H9 (cell line): Measurements from ENCODE around the gene NRDE2. TPM values are rescaled to one million over a fixed set of nuclear protein-coding genes. Genes with fewer than 3 reads are reported as not detected.

Experiments used
- DNase-seq: peaks from one replicate; pipeline ENCODE4 v3.0.0-alpha.2; 2017
- H2AFZ ChIP-seq: one replicate; pipeline ENCODE4 v1.6.1; 2013; ENCODE audit warnings: mild to moderate bottlenecking, low read length, control low read depth, moderate library complexity
- H2AK5ac ChIP-seq: 2 replicates; pipeline ENCODE4 v1.6.1; 2013; ENCODE audit warnings: low read length, control low read depth, mixed read lengths; ENCODE audit not compliant: insufficient read length
- H2BK120ac ChIP-seq: one replicate; pipeline ENCODE4 v1.6.1; 2013; ENCODE audit warnings: low read depth, mild to moderate bottlenecking, low read length, control low read depth, inconsistent platforms; ENCODE audit not compliant: poor library complexity, severe bottlenecking
- H2BK12ac ChIP-seq: 2 replicates; pipeline ENCODE4 v1.6.1; 2013; ENCODE audit warnings: low read length, control low read depth, mixed read lengths, low read depth; ENCODE audit not compliant: insufficient read length
- H2BK15ac ChIP-seq: 2 replicates; pipeline ENCODE4 v1.6.1; 2013; ENCODE audit warnings: low read depth, low read length, control low read depth
- H2BK20ac ChIP-seq: one replicate; pipeline ENCODE4 v1.6.1; 2013; ENCODE audit warnings: low read depth, mild to moderate bottlenecking, low read length, control low read depth, inconsistent platforms; ENCODE audit not compliant: poor library complexity, severe bottlenecking
- H2BK5ac ChIP-seq: 2 replicates; pipeline ENCODE4 v1.6.1; 2013; ENCODE audit warnings: low read length, control low read depth, mixed read lengths; ENCODE audit not compliant: insufficient read length
- H3K14ac ChIP-seq: 2 replicates; pipeline ENCODE4 v1.6.1; 2013; ENCODE audit warnings: low read length, control low read depth; ENCODE audit not compliant: insufficient read depth
- H3K18ac ChIP-seq: 2 replicates; pipeline ENCODE4 v1.6.1; 2013; ENCODE audit warnings: low read depth, mild to moderate bottlenecking, mixed read lengths, low read length, control low read depth; ENCODE audit not compliant: insufficient read length
- H3K23ac ChIP-seq: 2 replicates; pipeline ENCODE4 v1.6.1; 2013; ENCODE audit warnings: low read length, control low read depth, mixed read lengths, low read depth; ENCODE audit not compliant: insufficient read length
- H3K23me2 ChIP-seq: 2 replicates; pipeline ENCODE4 v1.6.1; 2013; ENCODE audit warnings: low read depth, mild to moderate bottlenecking, mixed read lengths, low read length, control low read depth; ENCODE audit not compliant: insufficient read length, poor library complexity, severe bottlenecking
- H3K27ac ChIP-seq: 2 replicates; pipeline ENCODE4 v1.5.1; 2013; ENCODE audit warnings: low read length, control low read depth, mixed read lengths, low read depth; ENCODE audit not compliant: insufficient read length
- H3K27me3 ChIP-seq: 2 replicates; pipeline ENCODE4 v1.6.1; 2013; ENCODE audit warnings: low read length, control low read depth, inconsistent platforms; ENCODE audit not compliant: insufficient read depth
- H3K4ac ChIP-seq: 2 replicates; pipeline ENCODE4 v1.6.1; 2013; ENCODE audit warnings: low read depth, mild to moderate bottlenecking, control low read depth, inconsistent platforms, low read length, moderate library complexity
- H3K4me1 ChIP-seq: 2 replicates; pipeline ENCODE4 v1.6.1; 2013; ENCODE audit warnings: low read length, control low read depth, inconsistent platforms; ENCODE audit not compliant: insufficient read depth
- H3K4me2 ChIP-seq: 2 replicates; pipeline ENCODE4 v1.6.1; 2013; ENCODE audit warnings: low read length, control low read depth, mixed read lengths; ENCODE audit not compliant: insufficient read length, insufficient read depth
- H3K56ac ChIP-seq: 2 replicates; pipeline ENCODE4 v1.6.1; 2013; ENCODE audit warnings: low read depth, mild to moderate bottlenecking, mixed read lengths, low read length, control low read depth; ENCODE audit not compliant: insufficient read length
- H3K79me1 ChIP-seq: 2 replicates; pipeline ENCODE4 v1.6.1; 2013; ENCODE audit warnings: low read depth, mild to moderate bottlenecking, moderate library complexity, low read length, control low read depth, inconsistent platforms; ENCODE audit not compliant: insufficient read depth, poor library complexity, severe bottlenecking
- H3K79me2 ChIP-seq: 2 replicates; pipeline ENCODE4 v1.6.1; 2013; ENCODE audit warnings: low read length, control low read depth, inconsistent platforms; ENCODE audit not compliant: insufficient read depth
- H3K9ac ChIP-seq: 2 replicates; pipeline ENCODE4 v1.6.1; 2013; ENCODE audit warnings: low read length, control low read depth, mixed read lengths; ENCODE audit not compliant: insufficient read length; ENCODE audit errors: extremely low read depth
- H3K9me3 ChIP-seq: one replicate; pipeline ENCODE4 v1.6.1; 2013; ENCODE audit warnings: low read depth, low read length, inconsistent platforms; ENCODE audit not compliant: control insufficient read depth
- H3T11ph ChIP-seq: one replicate; pipeline ENCODE4 v1.6.1; 2013; ENCODE audit warnings: mild to moderate bottlenecking, low read length, control low read depth, inconsistent platforms
- H4K20me1 ChIP-seq: one replicate; pipeline ENCODE4 v1.6.1; 2013; ENCODE audit not compliant: control insufficient read depth, insufficient read length, insufficient read depth
- H4K5ac ChIP-seq: 2 replicates; pipeline ENCODE4 v1.6.1; 2013; ENCODE audit warnings: low read depth, mild to moderate bottlenecking, mixed read lengths, low read length, control low read depth; ENCODE audit not compliant: insufficient read length
- H4K8ac ChIP-seq: replicated peaks from 2 replicates; pipeline ENCODE4 v1.6.1; 2013; ENCODE audit warnings: low read length, control low read depth, mixed read lengths, low read depth; ENCODE audit not compliant: insufficient read length
- H4K91ac ChIP-seq: 2 replicates; pipeline ENCODE4 v1.6.1; 2013; ENCODE audit warnings: low read depth, mild to moderate bottlenecking, moderate library complexity, mixed read lengths, low read length, control low read depth; ENCODE audit not compliant: insufficient read length
- H3K27ac Mint-ChIP-seq, 3 experiments: 2 replicates in 2 of 3; 3 replicates in 1 of 3; pipeline ENCODE4 v1.8.0; 2020 to 2021; ENCODE audit warnings: mixed read lengths in 3 of 3, mild to moderate bottlenecking in 1 of 3, moderate library complexity in 1 of 3
- H3K27me3 Mint-ChIP-seq: 2 replicates; pipeline ENCODE4 v1.8.0; 2021; ENCODE audit warnings: low read depth, mild to moderate bottlenecking, moderate library complexity, mixed read lengths
- H3K36me3 Mint-ChIP-seq, 3 experiments: 2 replicates in 2 of 3; 3 replicates in 1 of 3; pipeline ENCODE4 v1.8.0; 2020 to 2021; ENCODE audit warnings: low read depth in 3 of 3, mixed read lengths in 3 of 3; ENCODE audit not compliant: insufficient read depth in 1 of 3
- H3K4me1 Mint-ChIP-seq, 2 experiments: 2 replicates each; pipeline ENCODE4 v1.8.0; 2020; ENCODE audit warnings: mixed read lengths in 2 of 2
- H3K4me3 Mint-ChIP-seq, 2 experiments: 2 replicates in 1 of 2; 3 replicates in 1 of 2; pipeline ENCODE4 v1.8.0; 2020 to 2021; ENCODE audit warnings: mild to moderate bottlenecking in 2 of 2, mixed read lengths in 2 of 2, moderate library complexity in 1 of 2
- H3K9me3 Mint-ChIP-seq, 2 experiments: 2 replicates in 1 of 2; 3 replicates in 1 of 2; pipeline ENCODE4 v1.8.0; 2020; ENCODE audit warnings: mild to moderate bottlenecking in 2 of 2, mixed read lengths in 2 of 2, moderate library complexity in 1 of 2
- CTCF ChIP-seq: fragments of 200-600 bp; sonication (generic); conservative IDR thresholded peaks from 3 replicates; pipeline ENCODE4 v1.8.0; 2021; ENCODE audit warnings: antibody characterized with exemption, mild to moderate bottlenecking
- WGBS: extraction: QIAGEN DNeasy Blood & Tissue Kit; methylation state at CpG from one replicate; pipeline ENCODE4 v1.1.7; 2013; ENCODE audit warnings: missing lambda C conversion rate, low lambda C conversion rate, mixed read lengths; ENCODE audit not compliant: insufficient read length; ENCODE audit errors: extremely low coverage; 5-methylcytosine and 5-hydroxymethylcytosine counted together
- total RNA-seq: library from RNA; stranded (reverse); gene quantifications from 2 replicates; pipeline ENCODE4 v1.2.1, GENCODE V29; 2021

Gene NRDE2
- total RNA-seq, 1 experiment from 2014 or later = 21.2 TPM

GRCh38 chr14:90362558-90362896 is 30.8 kb upstream of the NRDE2 start:
- no peak overlapping the region for H3K4me3 Mint-ChIP-seq
- Histone ChIP-seq H2BK20ac (no peak overlapping the region), H3K4me2 (no peak overlapping the region)

More at GRCh38 chr14:90362558-90362896, 30.8 kb upstream of the NRDE2 start:
- Histone ChIP-seq H4K5ac (no peak overlapping the region), H3K27me3 (no peaks in the 10 kb centered on the region), H2BK120ac (no peak overlapping the region), H3K14ac (no peak overlapping the region), H3K18ac (no peak overlapping the region), H4K20me1 (no peaks in the 10 kb centered on the region), H3K79me1 (no peaks in the 10 kb centered on the region), H3K56ac (no peak overlapping the region), H2AFZ (no peak overlapping the region), H3K4ac (no peak overlapping the region), H3K23ac (no peak overlapping the region), H2AK5ac (no peak overlapping the region), H2BK5ac (no peak overlapping the region), H3K79me2 (no peaks in the 10 kb centered on the region), H3K23me2 (no peaks in the 10 kb centered on the region), H2BK12ac (no peak overlapping the region), H2BK15ac (no peak overlapping the region), H4K8ac (no peak overlapping the region), H3T11ph (no peak overlapping the region), H3K27ac (no peak overlapping the region), H3K4me1 (no peaks in the 10 kb centered on the region), H4K91ac (no peak overlapping the region), H3K9me3 (no peaks in the 10 kb centered on the region), H3K9ac (no peak overlapping the region)
- no peak overlapping the region for H3K27ac Mint-ChIP-seq
- H3K36me3 Mint-ChIP-seq = no peaks in the 10 kb centered on the region
- H3K4me1 Mint-ChIP-seq = 0 out of 4 replicates have a peak, but pooled peaks cover 0 to 2% of the 10 kb centered on the region in 2 experiments
- H3K9me3 Mint-ChIP-seq = no peaks in the 10 kb centered on the region
- DNase-seq = no peak
- no peak for TF ChIP-seq CTCF
- WGBS = no CpG with 5 or more reads among the region's 4 CpGs
- H3K27me3 Mint-ChIP-seq = peaks cover 6% of the 10 kb centered on the region; the same call in 1 of the 2 replicates
